Endodermal cell (in vitro differentiated cells): ENCODE measurements around the gene CERS1. TPM values are rescaled to one million over a fixed set of nuclear protein-coding genes. Genes with fewer than 3 reads are reported as not detected.
"Not testable (repeated sequence)": the region's sequence is repeated elsewhere in the genome, so short reads cannot be mapped to it uniquely, and the experiment has no call there.

Experiments used
- DNase-seq: peaks from one replicate; pipeline ENCODE4 v3.0.0-alpha.2; 2017
- H3K27ac ChIP-seq: 2 replicates; pipeline ENCODE4 v1.5.1; 2013; ENCODE audit warnings: mild to moderate bottlenecking, low read depth, low read length, moderate library complexity
- H3K27me3 ChIP-seq: 2 replicates; pipeline ENCODE4 v1.6.1; 2013; ENCODE audit warnings: mild to moderate bottlenecking, low read length, moderate library complexity; ENCODE audit not compliant: insufficient read depth, control insufficient read depth, poor library complexity, severe bottlenecking
- H3K36me3 ChIP-seq: 2 replicates; pipeline ENCODE4 v1.7.0; 2013; ENCODE audit warnings: mild to moderate bottlenecking, low read length, moderate library complexity; ENCODE audit not compliant: control insufficient read depth, insufficient read depth
- H3K4me1 ChIP-seq: one replicate; pipeline ENCODE4 v1.7.0; 2013; ENCODE audit warnings: low read length; ENCODE audit not compliant: control insufficient read depth, insufficient read depth
- H3K4me3 ChIP-seq: 2 replicates; pipeline ENCODE4 v1.5.1; 2013; ENCODE audit warnings: mild to moderate bottlenecking, low read length, moderate library complexity
- H3K9ac ChIP-seq: 2 replicates; pipeline ENCODE4 v1.6.1; 2013; ENCODE audit warnings: mild to moderate bottlenecking, low read length, moderate library complexity; ENCODE audit not compliant: poor library complexity, severe bottlenecking; ENCODE audit errors: extremely low read depth
- H3K9me3 ChIP-seq: 2 replicates; pipeline ENCODE4 v1.6.1; 2013; ENCODE audit warnings: mild to moderate bottlenecking, low read length, moderate library complexity; ENCODE audit not compliant: control insufficient read depth
- H3K27ac Mint-ChIP-seq: 2 replicates; pipeline ENCODE4 v1.8.0; 2020; ENCODE audit warnings: mixed read lengths
- H3K27me3 Mint-ChIP-seq: 2 replicates; pipeline ENCODE4 v1.8.0; 2021; ENCODE audit warnings: mild to moderate bottlenecking, mixed read lengths; ENCODE audit not compliant: insufficient read depth
- H3K36me3 Mint-ChIP-seq: 2 replicates; pipeline ENCODE4 v1.8.0; 2020; ENCODE audit warnings: low read depth, mixed read lengths
- H3K4me1 Mint-ChIP-seq: 2 replicates; pipeline ENCODE4 v1.8.0; 2020; ENCODE audit warnings: mixed read lengths
- H3K4me3 Mint-ChIP-seq: 2 replicates; pipeline ENCODE4 v1.8.0; 2020; ENCODE audit warnings: mild to moderate bottlenecking, moderate library complexity, mixed read lengths
- H3K9me3 Mint-ChIP-seq: 2 replicates; pipeline ENCODE4 v1.8.0; 2020; ENCODE audit warnings: mild to moderate bottlenecking, mixed read lengths
- WGBS, 2 experiments: methylation state at CpG; one replicate each; pipeline versions ENCODE4 v1.1.5 to v1.1.7; 2013; ENCODE audit warnings: missing lambda C conversion rate in 2 of 2, mixed read lengths in 1 of 2; ENCODE audit not compliant: insufficient coverage in 1 of 2, insufficient read length in 1 of 2; 5-methylcytosine and 5-hydroxymethylcytosine counted together
- total RNA-seq, 2 donors: library from RNA; stranded (reverse); fragmentation: NEBNext Ultra II Directional in 1 of 2; extraction: Animal tissue kit (Norgen Biotek cat#: 25700) in 1 of 2; gene quantifications; 2 replicates in 1 of 2; 3 replicates in 1 of 2; pipeline ENCODE4 v1.2.1, GENCODE V29; 2021
- TF ChIP-seq, protein P1 (sequence below): fragments of 200-600 bp; sonication (generic); conservative IDR thresholded peaks from 2 replicates; pipeline ENCODE4 v1.5.0; 2021; ENCODE audit warnings: antibody characterized with exemption, mild to moderate bottlenecking

CERS1 gene
- total RNA-seq, 2 donors from 2014 or later = 16.6 to 25.5 TPM

DNA sequence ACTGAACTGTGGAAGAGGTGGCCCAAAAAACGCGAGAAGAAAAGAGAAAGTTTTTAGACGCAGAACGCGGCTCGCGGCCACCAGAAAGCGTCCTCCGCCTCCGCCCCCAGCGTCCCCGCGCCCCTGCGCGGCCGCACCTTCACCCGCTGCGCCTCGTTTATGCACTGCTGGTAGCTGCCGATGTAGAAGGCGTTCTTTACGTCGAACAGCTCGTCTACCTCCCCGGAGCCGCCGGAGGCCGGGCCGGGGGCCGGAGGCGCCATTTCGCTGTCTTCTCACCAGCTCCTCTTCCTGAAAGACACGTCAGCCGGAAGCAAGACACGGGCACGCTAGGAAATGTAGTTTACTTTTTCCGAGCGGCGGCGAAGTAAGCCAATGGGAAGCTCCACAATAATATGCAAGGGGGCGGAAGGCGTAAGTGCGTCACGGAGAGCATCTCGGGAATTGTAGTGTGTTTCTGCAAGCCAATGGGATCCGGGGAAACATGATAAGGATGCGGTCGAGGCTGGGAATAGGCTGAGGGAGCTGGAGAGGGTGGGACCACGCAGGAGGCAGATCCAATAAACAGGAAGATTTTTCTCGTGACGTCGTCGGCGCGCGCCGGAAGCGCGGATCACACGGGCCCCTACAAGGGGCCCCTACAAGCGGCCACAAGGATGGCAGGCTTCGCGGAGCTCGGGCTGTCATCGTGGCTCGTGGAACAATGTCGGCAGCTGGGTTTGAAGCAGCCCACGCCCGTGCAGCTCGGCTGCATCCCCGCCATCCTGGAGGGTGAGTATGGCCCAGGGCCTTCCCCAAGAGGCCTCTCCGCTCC lies 23.3 kb upstream of the CERS1 start, which contains the start of the genes COPE and DDX49:
Gene COPE (minus strand): TSS at position 302 of the 814 bp plus-strand sequence. CDS start 39 bp downstream, at position 263.
Gene DDX49 (plus strand): TSS at position 630 of the 814 bp plus-strand sequence. CDS start 27 bp downstream, at position 657.
- peak; percentile 99 for DNase-seq
- Mint-ChIP-seq H3K4me3 (peak within 1 kb of the TSS; percentile 95), H3K36me3 (peaks cover 29% of the 10 kb centered on the region), H3K9me3 (no peaks in the 10 kb centered on the region), H3K27me3 (no peaks in the 10 kb centered on the region), H3K4me1 (peaks cover 4% of the 10 kb centered on the region), H3K27ac (peak within 1 kb of the TSS; percentile 94)
- Histone ChIP-seq H3K9me3 (no peaks in the 10 kb centered on the region), H3K27ac (peak within 1 kb of the TSS; percentile 73), H3K9ac (peak within 1 kb of the TSS; percentile 98), H3K4me3 (peak within 1 kb of the TSS; percentile 97), H3K27me3 (no peaks in the 10 kb centered on the region), H3K36me3 (peaks cover 20% of the 10 kb centered on the region), H3K4me1 (no peaks in the 10 kb centered on the region)
- WGBS, 2 experiments = 0% methylated on average over 41 to 72 of the region's 72 CpGs
- TF ChIP-seq, protein P1, sequence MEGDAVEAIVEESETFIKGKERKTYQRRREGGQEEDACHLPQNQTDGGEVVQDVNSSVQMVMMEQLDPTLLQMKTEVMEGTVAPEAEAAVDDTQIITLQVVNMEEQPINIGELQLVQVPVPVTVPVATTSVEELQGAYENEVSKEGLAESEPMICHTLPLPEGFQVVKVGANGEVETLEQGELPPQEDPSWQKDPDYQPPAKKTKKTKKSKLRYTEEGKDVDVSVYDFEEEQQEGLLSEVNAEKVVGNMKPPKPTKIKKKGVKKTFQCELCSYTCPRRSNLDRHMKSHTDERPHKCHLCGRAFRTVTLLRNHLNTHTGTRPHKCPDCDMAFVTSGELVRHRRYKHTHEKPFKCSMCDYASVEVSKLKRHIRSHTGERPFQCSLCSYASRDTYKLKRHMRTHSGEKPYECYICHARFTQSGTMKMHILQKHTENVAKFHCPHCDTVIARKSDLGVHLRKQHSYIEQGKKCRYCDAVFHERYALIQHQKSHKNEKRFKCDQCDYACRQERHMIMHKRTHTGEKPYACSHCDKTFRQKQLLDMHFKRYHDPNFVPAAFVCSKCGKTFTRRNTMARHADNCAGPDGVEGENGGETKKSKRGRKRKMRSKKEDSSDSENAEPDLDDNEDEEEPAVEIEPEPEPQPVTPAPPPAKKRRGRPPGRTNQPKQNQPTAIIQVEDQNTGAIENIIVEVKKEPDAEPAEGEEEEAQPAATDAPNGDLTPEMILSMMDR = no peak

DNA sequence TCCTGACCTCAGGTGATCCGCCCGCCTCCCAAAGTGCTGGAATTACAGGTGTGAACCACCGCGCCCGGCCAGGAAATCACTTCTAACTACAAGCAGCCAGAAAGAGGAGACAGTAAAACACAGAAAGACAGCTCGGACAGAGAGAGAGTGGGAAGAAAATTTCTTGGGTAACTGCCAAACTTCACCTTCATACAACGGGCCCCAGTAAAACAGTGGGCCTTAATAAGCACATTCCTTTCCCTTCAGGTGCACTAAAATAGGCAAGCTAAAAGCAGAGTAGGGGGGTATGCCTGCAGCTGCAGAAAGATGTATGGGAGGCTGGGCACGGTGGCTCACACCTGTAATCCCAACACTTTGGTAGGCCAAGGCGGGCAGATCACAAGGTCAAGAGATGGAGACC lies 21.6 kb upstream of the CERS1 start:
- Mint-ChIP-seq H3K4me3 (peak overlapping the region; percentile 95), H3K36me3 (peaks cover 28% of the 10 kb centered on the region), H3K27ac (peak overlapping the region; percentile 55)
- DNase-seq, H3K4me1 ChIP-seq, H3K4me1 Mint-ChIP-seq, H3K27me3 Mint-ChIP-seq, H3K4me3 ChIP-seq, H3K9me3 ChIP-seq, H3K9me3 Mint-ChIP-seq, H3K27me3 ChIP-seq, H3K27ac ChIP-seq, H3K9ac ChIP-seq: not testable (repeated sequence)
- H3K36me3 ChIP-seq = peaks cover 23% of the 10 kb centered on the region
- WGBS, 2 experiments = 100% methylated on average over 3 to 9 of the region's 9 CpGs

DNA sequence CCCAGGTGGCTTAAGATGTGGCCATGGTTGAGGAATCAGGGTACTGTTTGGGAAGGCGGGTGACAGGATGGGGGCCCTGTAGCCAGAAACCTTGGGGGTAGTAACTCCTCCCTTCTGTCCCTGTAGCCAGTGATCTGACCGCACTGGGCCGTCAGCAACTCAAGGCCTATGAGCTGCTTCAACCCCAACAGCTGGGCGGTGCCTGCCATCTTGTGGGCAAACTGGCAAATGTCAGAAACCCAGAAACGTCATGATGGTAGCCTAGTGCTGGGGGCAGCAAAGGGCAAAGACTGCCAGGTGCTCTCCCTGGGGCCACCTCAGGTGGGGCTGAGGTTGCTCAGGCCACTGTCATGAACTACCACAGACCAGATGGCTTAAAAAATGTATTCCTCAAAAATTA lies 19.7 kb upstream of the CERS1 start:
- H3K4me1 Mint-ChIP-seq = peaks cover 4% of the 10 kb centered on the region
- no peaks in the 10 kb centered on the region for H3K4me1 ChIP-seq
- TF ChIP-seq, protein P1 = peak; percentile 71
- no peak overlapping the region for H3K4me3 Mint-ChIP-seq
- no peak overlapping the region for H3K9ac ChIP-seq
- no peaks in the 10 kb centered on the region for H3K27me3 ChIP-seq
- 88 to 90% methylated on average over 2 to 5 of the region's 5 CpGs for WGBS, 2 experiments
- H3K27me3 Mint-ChIP-seq = no peaks in the 10 kb centered on the region
- H3K27ac ChIP-seq = no peak overlapping the region
- H3K27ac Mint-ChIP-seq = peak overlapping the region; percentile 50
- H3K9me3 ChIP-seq = no peaks in the 10 kb centered on the region
- DNase-seq = peak; percentile 87
- H3K36me3 Mint-ChIP-seq = peaks cover 28% of the 10 kb centered on the region
- peaks cover 29% of the 10 kb centered on the region for H3K36me3 ChIP-seq
- peaks cover 2% of the 10 kb centered on the region for H3K9me3 Mint-ChIP-seq
- H3K4me3 ChIP-seq = no peak overlapping the region
